DMS53 treated with DMSO at 0.1 percent for 48 hours (cell line): ENCODE results near the gene SPOCK2.
A peak's percentile ranks its signal among the peaks of the same experiment; 100 is the strongest.
"Not testable (repeated sequence)": the region's sequence is repeated elsewhere in the genome, so short reads cannot be mapped to it uniquely, and the experiment has no call there.

ENCODE experiments used
- DNase-seq: peaks from one replicate; lab custom pipeline; 2025; ENCODE audit not compliant: unreplicated experiment; lab: John Stamatoyannopoulos, UW

Gene SPOCK2

GRCh38 chr10:72108004-72108370 lies 19.6 kb upstream of the SPOCK2 start:
- DNase-seq = not testable (repeated sequence)

GRCh38 chr10:72107325-72108003 lies 19.1 kb upstream of the SPOCK2 start:
- DNase-seq = no peak

GRCh38 chr10:72106896-72107295 lies 18.5 kb upstream of the SPOCK2 start:
- no peak for DNase-seq

DNA sequence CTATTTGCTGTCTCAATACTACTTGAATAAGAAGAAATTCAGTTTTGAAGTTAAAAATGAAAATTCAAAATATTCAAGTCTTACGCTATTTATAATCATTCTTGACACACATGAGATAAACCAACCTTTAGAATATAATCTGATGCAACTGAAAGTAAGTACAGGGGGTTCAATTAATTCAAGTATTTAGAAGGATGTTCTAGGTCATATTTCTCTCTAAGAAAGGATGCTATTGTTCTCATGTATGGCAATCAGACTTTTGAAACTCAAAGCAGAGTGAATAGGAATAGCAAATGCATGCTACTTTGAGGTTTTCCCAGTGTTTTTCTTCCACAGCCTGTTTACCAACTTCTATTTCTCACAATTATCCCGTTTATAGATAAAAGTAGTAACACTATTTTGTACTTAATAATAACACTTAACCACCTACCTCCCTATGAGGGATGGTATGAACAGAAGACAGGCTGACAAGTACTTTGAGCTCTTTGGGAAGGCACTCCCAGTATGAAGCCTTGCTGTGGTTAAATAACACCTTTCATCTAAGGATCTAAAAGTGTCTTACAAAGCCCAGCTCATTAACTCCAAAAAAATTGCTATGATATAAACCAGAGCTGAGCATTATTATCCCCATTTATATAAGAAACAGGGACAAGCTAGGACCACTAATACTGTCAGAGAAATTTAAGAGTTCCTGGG lies 18.0 kb upstream of the SPOCK2 start:
- DNase-seq = no peak

- no peak for DNase-seq
Observed at GRCh38 chr10:72105710-72106109, 17.4 kb upstream of the SPOCK2 start.

DNA sequence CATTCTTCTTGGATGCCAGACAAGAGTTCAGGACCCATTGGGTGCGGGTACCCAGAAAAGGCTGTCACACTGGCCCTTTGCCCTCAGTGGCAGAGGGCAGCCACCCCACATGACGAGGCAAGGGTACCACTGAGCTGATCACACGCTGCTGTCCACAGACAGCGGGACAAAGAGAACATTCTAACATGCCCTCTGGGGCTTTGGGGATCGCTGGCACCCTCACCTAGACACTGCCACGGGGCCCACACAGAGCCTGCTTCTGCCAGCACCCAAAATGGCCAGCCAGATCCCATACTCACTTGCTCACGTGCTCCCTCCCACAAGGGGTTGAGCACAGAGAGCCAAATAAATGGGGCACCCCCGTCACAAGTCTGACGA lies 16.7 kb upstream of the SPOCK2 start:
- DNase-seq = no peak

DNA sequence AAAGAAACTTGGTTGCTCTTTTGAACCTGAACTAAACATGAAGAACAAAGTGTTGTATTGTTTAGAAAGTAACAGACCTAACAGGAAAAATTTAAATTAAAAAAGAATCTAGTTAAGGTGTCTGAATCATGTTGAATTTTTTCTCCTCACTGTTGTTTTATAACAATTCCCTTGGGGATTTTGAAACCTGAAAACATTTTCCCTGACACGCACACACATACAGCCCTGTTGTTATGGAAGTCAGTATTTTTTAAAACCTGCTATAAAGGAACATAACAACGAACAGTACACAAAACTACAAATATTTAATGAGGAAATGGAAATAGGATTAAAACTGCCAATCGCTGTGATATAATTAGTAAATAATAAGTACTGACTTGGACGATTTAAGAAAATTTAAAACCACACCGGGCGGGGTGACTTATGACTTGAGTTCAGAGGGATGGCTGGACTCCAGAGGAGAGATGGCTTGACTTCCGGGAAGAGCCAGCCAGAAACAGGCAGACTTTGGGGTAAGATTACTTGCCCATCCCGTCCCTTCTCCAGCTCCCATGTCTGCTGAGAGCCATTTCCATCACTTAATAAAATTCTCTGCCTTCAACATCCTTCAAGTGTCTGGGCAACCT lies 16.2 kb upstream of the SPOCK2 start:
- no peak for DNase-seq

GRCh38 chr10:72099600-72099921 lies 11.2 kb upstream of the SPOCK2 start:
- DNase-seq = no peak

- no peak for DNase-seq
Observed at GRCh38 chr10:72098836-72099599, 10.7 kb upstream of the SPOCK2 start.

DNA sequence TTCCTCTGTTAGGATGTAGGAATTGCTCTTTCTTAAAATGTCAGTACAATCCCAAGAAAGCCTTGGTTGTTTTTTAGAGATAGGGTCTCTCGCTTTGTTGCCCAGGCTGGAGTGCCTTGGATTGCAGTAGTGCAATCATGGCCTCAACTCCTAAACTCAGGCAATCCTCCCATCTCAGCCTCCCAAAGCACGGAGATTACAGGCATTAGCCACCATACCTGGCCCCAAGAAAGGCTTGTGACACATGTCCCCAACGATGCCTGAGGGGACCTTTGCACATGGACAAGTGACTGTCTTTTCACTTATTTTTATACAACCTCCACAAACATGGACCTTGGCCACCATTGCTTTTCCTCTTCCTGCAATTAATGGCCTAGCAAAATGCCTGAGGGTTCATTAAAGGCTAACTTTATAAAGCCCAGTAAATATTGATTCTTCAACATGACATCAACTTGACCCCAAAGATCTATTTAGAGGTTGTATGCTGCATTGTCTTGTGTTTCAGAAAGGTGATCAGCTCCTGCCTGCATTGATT lies 10.0 kb upstream of the SPOCK2 start:
- no peak for DNase-seq

DNA sequence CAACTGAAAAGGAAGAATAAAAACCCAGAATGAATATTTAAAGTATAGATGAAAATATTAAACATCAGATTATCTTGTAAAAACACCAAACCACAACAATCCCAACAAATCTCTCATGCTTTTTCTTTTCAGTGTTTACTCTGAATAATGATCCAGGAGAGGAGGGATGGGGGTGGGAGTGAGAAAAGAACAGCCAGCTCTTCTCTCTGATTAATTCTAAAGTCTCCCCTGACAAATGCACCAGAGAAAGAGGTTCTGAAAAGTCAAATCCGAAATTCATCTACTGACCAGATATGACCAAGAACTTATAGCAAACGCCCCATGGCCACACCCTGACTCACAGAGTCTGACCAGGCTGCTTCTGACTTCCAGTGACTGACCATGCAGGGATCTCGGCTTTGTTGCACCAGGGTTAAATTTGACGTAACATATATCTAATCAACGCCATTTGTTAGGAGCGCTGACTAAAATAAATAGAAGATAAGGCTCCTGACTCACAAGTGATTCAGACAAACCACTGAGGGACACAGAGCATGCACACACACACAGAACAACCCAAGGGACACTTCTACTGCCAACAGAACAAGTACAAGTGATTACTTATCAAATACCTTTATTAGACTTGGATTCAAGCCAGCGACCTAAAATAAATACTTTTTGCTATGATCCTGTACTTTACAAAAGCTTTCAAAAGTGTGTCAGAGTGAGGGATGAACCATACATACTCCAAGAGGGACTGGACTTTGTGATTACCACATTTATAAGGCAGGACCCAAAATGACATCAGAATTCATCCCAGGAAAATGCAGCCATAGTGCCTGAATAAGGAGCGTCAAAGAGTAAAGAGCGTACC lies 9.3 kb upstream of the SPOCK2 start:
- peak; percentile 46 for DNase-seq

- DNase-seq = no peak
Observed at GRCh38 chr10:72096115-72097000, 8.0 kb upstream of the SPOCK2 start.

DNA sequence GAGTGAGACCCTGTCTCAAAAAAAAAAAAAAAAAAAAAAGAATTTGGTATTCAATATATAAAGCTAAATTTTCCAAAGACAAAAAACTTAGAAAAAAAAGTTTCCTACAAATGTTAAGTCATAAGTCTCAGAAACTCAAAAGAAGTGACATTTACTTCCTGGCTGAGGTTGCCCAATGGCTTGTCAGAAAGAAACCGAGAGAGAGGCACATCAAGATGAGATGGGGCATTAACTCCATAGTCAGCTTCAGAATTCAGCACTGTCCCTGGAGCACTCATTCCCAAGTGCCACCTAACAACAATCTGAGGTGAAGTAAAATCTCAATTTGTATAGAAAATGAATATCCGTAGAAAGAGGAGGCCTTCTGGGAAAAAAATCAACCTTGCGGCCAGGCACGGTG lies 6.8 kb upstream of the SPOCK2 start:
- DNase-seq = no peak

DNA sequence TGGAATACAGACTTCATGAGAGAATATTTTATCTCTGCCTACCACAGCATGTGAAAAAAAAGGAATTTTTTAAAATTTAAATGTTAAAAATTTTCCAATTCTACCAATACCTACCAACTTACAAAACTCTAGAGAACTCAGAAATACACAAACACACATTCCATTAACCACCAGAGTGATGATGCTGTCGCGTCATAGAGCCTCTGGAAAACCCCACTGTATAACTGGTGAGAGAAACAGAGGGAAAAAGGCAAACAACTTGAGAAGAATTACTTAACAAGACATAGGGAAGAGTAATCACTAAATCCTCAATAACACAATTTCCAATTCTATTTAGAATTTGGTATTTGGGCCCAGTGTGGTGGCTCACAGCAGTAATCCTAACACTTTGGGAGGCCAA lies 6.2 kb upstream of the SPOCK2 start:
- no peak for DNase-seq

DNA sequence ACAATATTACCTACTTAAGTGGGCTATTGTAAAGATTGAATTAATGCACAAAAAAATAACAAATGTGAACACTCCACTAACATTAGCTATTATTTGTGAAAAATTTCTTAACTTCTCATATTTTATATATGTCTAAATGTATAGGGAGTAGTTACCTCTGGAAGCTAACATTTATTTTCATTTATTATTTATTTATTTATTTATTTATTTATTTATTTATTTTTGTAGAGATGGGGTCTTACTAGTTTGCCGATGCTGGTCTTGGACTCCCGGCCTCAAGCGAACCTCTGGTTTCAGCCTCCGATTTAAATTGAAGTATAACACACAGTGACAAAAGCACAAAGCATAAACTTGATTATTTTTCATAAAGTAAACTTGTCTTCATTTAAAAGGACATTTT lies 5.1 kb upstream of the SPOCK2 start:
- no peak for DNase-seq

GRCh38 chr10:72092987-72093386 lies 4.6 kb upstream of the SPOCK2 start:
- no peak for DNase-seq

DNA sequence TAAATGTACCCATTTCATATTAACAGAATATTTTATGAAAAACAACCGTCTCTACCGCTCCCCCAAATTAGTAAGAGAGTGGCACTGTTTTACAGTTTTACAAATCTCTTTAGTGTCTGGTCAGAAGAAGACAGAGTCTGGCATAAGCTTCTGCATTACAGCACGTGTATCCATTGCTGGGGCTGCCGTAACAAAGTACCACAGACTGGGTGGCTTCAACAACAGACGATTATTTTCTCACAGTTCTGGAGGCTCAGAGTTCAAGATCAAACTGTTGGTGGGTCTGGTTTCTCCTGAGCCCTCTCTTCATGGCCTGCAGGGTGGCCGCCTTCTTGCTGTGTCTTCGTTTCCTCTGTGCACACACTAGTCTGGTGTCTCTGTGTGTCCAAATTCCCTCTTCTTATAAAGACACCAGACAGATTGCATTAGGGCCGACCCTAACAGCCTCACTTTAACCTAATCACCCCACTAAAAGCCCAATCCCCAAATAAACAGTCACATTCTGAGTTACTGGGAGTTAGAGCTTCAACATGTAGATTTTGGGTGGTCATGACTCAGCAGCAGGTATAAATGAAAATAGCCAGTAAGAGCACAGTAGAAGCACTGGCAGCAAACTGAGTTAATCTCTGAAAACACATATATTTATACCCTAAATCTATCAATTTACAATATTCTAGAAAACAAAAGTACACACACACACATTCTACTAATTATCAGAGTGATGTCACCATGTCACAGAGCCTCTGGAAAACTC lies 4.0 kb upstream of the SPOCK2 start:
- DNase-seq = no peak

DNA sequence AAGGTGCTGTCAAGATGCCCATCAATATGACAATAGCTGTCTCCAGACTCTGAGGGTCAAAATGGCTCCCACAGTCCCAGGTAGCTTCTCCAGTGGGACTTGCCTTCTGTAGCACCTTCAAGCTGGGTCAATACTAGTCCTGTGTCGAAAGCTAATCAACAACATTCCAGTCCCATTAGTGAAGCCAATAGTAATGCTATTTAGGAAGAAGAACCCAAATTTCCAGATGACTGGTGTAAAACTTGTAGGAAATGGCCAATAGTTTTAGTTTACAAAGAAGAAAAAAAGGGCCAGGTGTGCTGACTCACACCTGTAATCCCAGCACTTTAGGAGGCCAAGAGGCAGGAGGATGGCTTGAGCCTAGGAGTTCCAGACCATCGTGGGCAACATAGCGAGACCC lies 2.0 kb upstream of the SPOCK2 start:
- DNase-seq = no peak

- no peak for DNase-seq
Observed at GRCh38 chr10:72089618-72090017, 1.3 kb upstream of the SPOCK2 start.
